ENCODE data around the gene VPS13A.

The VPS13A gene

DNA sequence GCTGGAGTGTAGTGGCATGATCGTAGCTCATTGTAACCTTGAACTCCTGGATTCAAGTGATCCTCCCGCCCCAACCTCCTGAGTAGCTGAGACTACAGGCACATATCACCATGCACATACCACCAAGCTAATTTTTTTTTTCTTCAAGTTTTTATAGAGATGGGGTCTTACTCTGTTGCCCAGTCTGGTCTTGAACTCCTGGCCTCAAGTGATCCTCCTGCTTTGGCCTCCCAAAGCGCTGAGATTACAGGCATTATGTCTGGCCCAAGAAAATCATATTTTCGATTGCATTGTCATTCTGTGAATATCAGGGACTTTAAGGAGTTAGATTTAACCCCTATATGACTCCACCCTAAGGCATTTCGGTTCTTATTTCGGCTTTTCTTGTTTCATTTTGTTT is 116.6 kb downstream of the VPS13A start:
- TF ChIP-seq ZFX (IDR thresholded peaks at IDR 0.05; ENCODE audit: borderline replicate concordance), result no peak
- TF ChIP-seq, protein P1, sequence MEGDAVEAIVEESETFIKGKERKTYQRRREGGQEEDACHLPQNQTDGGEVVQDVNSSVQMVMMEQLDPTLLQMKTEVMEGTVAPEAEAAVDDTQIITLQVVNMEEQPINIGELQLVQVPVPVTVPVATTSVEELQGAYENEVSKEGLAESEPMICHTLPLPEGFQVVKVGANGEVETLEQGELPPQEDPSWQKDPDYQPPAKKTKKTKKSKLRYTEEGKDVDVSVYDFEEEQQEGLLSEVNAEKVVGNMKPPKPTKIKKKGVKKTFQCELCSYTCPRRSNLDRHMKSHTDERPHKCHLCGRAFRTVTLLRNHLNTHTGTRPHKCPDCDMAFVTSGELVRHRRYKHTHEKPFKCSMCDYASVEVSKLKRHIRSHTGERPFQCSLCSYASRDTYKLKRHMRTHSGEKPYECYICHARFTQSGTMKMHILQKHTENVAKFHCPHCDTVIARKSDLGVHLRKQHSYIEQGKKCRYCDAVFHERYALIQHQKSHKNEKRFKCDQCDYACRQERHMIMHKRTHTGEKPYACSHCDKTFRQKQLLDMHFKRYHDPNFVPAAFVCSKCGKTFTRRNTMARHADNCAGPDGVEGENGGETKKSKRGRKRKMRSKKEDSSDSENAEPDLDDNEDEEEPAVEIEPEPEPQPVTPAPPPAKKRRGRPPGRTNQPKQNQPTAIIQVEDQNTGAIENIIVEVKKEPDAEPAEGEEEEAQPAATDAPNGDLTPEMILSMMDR (IDR thresholded peaks at IDR 0.05), result no peak

DNA sequence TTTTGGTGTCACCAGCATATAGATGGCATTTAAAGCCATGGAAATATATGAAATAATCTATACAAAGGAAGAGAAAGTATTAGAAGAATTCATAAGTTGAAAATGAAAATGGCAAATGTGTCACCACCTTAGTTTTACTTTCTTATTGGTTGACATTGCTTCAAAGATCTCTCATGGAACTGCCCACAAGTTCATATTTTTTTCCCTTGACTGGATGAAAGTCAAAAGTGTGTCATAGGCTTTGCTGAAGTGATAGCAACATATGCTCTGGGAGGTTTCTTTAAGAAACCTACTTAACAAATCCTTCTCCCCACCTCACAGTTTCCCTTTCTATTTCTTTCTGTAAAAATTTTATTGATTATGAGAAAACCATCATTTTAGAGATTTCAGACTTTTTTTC is 127.2 kb downstream of the VPS13A start:
- no peak for TF ChIP-seq ZFX (IDR thresholded peaks at IDR 0.05; ENCODE audit: borderline replicate concordance)
- TF ChIP-seq, protein P1 (IDR thresholded peaks at IDR 0.05), result no peak
- no peak overlapping the region for H3K27ac ChIP-seq

More for the DNA sequence above, 116.6 kb downstream of the VPS13A start:
- H3K27ac ChIP-seq, result no peak overlapping the region

- H3K27ac ChIP-seq, result no peak overlapping the region
These were observed 128.5 kb downstream of the VPS13A start for GRCh38 chr9:77305622-77306400.

DNA sequence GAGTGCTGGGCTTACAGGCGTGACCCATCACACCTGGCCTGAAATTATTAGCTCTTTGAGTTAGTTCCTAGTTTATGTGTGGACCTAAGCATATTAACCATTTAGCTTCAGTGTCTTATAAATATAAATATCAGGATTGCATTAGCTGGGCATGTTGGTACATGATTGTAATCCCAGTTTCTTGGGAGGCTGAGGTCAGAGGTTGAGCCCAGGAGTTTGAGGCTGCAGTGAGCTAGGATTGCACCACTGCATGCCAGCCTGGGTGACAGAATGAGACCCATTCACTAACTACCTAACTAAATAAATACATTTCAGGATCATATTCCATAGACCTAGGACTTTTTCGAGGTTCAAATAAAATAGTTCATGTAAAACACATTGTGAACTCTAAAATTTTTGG is 129.8 kb downstream of the VPS13A start:
- no peak overlapping the region for H3K27ac ChIP-seq
- no peak for TF ChIP-seq ZFX (IDR thresholded peaks at IDR 0.05; ENCODE audit: borderline replicate concordance)

More at GRCh38 chr9:77305622-77306400, 128.5 kb downstream of the VPS13A start:
- TF ChIP-seq, protein P1 (IDR thresholded peaks at IDR 0.05), result no peak
- no peak for TF ChIP-seq ZFX (IDR thresholded peaks at IDR 0.05; ENCODE audit: borderline replicate concordance)

- no peak for TF ChIP-seq ZFX (IDR thresholded peaks at IDR 0.05; ENCODE audit: borderline replicate concordance)
- TF ChIP-seq, protein P1 (IDR thresholded peaks at IDR 0.05), result no peak
- no peak overlapping the region for H3K27ac ChIP-seq
These were observed 138.7 kb downstream of the VPS13A start for GRCh38 chr9:77316058-77316457.

GRCh38 chr9:77325058-77325457 is 147.7 kb downstream of the VPS13A start:
- TF ChIP-seq, protein P1 (IDR thresholded peaks at IDR 0.05), result no peak
- no peak for TF ChIP-seq ZFX (IDR thresholded peaks at IDR 0.05; ENCODE audit: borderline replicate concordance)
- H3K27ac ChIP-seq, result no peak overlapping the region

DNA sequence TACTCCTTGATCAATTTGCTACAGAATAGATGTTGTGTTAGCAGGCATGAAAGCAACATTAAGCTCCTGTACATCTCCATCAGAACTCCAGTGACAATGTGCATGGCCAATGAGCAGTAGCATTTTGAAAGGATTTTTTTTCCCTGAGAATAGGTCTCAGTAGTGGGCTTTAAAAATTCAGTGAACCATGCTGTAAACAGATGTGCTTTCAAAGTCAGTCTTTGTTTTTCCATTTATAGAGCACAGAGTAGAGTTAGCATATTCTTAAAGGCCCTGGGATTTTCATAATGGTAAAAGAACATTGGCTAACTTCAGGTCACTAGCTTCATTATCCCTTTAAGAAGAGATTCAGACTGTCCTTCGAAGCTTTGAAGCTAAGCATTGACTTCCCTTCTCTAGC is 150.8 kb downstream of the VPS13A start:
- no peak overlapping the region for H3K27ac ChIP-seq
- no peak for TF ChIP-seq ZFX (IDR thresholded peaks at IDR 0.05; ENCODE audit: borderline replicate concordance)
- TF ChIP-seq, protein P1 (IDR thresholded peaks at IDR 0.05), result no peak
